HG02852 (cell line): ENCODE results near the gene B3GNT7.
"Not testable (repeated sequence)": the region's sequence is repeated elsewhere in the genome, so short reads cannot be mapped to it uniquely, and the experiment has no call there.

Experiments used
- ATAC-seq: cut with Tn5 transposase; IDR thresholded peaks from one replicate; pipeline ENCODE4 v1.9.1; 2021; ENCODE audit warnings: mild to moderate bottlenecking, moderate library complexity; ENCODE audit not compliant: unreplicated experiment

The B3GNT7 gene, protein sequence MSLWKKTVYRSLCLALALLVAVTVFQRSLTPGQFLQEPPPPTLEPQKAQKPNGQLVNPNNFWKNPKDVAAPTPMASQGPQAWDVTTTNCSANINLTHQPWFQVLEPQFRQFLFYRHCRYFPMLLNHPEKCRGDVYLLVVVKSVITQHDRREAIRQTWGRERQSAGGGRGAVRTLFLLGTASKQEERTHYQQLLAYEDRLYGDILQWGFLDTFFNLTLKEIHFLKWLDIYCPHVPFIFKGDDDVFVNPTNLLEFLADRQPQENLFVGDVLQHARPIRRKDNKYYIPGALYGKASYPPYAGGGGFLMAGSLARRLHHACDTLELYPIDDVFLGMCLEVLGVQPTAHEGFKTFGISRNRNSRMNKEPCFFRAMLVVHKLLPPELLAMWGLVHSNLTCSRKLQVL

DNA sequence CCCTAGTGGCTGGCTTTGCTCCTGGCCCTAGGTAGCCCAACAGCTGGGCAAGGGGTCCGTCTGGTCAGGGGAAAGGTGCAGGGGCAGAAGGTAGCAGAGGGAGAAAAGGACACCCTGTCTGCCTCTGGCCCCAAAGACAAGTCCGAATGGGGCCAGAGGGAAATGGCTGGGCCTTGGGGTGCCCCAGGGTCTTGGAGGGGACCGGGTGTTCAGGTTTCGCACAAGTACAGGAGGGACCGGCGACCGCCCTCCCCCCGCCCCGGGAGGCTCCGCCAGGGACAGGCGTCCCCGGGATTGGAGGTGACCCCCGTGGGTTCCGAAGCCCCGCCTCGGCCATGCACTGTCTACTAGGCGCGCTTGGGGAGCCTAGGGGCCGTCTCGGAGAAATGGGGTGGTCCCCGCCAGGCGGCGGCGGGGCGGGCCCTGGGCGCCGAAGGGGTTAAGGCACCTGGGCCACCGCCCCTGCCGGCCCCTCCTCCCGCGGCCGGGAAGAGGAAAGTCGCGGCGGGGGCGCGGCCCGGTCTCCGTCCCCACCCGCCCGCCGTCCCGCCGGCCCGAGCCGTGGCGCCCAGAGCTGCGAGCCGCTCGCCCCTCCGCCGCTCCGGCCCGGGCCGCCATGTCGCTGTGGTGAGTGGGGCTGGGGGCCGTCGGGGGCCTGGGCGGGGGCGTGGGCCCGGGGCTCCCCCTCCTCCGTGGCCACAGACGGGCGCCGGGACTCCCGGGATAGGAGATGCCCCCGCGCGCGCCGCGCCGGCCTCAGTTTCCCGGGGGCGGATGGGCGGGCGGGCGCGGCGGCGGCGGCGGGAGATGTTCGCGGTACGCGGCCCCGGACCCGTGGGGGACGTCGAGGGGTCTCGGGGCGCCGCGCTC, at the start of gene B3GNT7:
Gene B3GNT7, plus strand, starts transcription at position 523 of the 870 bp plus-strand sequence. Its CDS starts 94 bp downstream, at position 617.
- no peak for ATAC-seq

DNA sequence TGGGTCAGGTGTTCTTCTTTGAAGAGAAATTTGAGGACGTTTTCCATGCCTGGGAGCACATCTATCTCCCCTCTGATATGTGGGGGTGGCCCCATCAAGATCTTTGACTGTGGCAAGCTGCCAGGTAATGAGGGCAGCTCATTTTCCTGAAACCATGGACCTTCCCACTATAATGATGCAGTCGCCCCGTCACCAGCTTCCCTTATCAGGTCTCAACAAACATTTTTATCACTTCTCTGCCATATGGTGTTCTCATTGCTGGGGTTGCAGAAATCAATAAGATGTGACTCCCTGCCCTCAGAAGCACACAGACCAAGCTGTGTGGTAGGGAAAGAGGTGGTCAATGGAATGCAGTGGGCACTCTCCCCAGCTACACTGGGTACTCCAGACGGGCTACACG, 48.4 kb upstream of the B3GNT7 start:
- ATAC-seq, result no peak

DNA sequence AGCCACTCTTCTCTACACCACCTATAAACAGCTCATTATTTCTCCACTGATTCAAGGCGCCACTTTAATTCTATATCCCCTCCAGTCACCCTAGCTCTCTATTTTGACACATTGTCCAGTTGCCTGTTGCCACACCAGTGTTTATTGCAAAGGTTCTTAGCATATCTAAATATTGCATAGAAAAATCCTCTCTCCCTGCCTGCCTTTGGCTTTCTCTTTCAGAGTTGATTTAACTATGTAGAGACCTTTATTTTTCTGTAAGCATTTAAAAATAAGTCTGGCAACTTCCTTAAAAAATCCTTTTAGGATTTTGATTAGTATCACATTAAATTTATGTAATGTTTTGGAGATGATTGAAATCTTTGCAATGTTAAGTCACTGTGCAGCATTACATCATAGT, 47.9 kb upstream of the B3GNT7 start:
- ATAC-seq, result no peak

DNA sequence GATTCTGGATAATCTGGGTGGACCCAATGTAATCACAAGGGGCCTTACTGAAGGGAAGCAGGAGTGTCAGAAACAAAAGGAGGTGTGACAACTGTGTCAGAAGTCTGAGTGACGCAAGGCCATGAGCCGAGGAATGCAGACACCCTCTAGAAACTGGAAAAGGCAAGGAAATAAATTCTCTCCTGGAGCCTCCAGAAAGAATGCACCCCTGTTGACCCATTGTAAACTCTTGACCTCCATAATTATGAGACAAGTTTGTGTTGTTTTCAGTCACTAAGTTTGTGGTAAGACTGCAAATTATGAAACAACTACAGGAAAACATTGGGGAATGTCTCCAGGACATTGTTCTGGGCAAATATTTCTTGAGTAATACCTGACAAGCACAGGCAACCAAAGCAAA, 47.3 kb upstream of the B3GNT7 start:
- no peak for ATAC-seq

DNA sequence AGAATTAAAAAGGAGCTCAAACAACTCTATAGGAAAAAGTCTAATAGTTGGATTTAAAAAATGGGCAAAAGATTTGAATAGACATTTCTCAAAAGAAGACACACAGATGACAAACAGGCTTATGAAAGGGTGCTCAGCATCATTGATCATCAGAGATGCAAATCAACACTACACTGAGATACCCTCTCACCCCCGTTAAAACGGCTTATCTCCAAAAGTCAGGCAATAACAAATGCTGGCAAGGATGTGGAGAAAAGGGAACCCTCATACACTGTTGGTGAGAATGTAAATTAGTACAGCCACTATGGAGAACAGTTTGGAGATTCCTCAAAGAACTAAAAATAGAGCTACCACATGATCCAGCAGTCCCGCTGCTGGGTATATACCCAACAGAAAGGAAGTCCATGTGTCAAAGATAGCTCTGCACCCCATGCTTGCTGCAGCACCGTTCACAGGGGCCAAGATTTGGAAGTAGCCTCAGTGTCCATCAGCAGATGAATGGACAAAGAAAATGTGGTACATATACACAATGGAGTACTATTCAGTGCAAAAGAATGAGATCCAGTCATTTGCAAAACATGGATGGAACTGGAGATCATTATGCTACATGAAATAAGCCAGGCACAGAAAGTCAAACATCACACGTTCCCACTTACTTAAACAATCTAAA, 46.7 kb upstream of the B3GNT7 start:
- no peak for ATAC-seq

DNA sequence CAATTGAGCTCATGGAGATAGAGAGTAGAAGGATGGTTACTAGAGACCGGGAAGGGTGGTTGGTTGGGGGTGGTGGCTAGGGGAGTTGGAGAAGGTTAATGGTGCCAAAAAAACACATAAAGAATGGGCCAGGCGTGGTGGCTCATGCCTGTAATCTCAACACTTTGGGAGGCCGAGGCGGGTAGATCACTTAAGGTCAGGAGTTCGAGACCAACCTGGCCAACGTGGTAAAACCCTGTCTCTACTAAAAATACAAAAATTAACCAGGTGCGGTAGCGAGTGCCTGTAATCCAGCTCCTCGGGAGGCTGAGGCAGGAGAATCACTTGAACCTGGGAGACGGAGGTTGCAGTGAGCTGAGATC, 46.2 kb upstream of the B3GNT7 start:
- ATAC-seq, result not testable (repeated sequence)

DNA sequence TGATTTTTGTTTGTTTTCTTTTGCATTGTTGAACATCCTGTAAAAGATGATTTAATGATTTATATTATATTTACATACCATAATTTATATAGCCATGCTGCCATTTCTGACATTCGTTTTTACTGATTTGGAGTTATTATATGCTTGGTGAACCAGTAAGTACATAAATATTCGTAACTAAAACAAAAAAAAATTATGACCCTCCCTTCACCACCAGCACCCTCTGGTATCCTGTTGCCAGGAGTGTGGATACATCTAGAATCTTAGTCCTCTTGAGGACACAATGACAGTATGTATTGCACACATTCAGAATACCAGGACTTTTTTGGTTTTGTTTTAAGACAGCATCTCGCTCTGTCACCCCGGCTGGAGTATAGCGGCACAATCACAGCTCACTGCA, 43.9 kb upstream of the B3GNT7 start:
- no peak for ATAC-seq

DNA sequence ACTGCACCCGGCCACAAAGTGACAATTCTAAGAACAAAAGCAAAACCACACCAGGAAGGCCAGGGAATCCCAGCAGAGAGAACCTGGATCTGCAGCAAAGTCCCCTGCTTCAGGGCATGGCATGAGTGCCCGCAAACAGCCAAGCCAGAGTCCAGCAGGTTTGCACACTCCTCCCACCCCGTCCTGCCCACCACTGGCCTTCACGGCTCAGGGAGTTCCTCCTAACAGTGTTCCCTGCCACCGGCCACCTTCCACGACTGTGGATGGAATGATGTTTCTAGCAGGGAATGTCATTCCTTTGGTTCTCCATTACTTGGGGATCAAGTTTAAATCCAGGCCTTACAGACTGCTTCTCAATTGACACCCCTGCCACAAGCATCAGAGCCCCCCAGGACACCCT, 42.0 kb upstream of the B3GNT7 start:
- ATAC-seq, result no peak

DNA sequence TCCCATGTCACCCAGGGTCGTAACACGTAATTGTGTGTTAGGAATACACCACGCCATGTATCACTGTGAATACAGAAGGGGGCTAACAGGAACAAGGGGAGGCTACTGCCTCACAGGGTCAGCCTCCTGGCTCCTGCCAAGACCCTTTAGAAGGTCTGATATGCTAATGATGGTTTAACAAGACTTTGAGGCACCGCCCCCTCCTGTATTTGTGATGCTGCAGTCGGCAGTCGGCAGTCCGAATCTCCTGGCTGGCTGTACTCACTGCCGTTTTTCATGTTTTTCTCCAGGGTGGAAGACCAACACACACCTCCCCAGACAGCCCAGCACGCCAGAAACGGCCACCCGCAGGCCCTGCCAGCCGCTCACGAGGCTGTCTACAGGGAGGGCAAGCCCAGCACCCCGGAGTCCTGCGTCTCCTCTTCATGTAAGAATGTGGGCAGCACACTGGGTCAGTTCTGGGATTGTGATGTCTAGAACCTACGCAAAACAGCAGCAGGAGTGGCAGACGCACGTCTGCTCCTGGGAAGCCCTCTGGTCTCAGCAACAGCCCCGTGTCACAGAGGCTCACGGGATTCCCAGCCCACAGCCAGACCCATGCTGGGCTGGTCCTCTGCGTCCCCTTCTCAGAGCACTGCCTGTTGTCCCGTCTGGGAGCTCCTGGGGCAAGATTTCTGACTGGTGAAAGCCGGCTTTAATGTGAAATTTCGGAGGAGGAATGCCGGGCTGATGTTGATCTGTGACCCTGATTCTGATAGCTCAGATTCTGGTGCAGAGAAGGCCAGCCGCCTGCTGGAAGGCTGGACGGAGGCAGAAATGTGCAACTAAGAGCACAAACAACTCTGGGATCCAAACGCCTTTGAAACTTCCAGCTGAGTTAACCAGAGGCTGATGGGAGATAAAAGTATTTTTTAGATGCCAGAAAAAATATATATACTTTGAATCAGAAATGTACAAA, 39.7 kb upstream of the B3GNT7 start:
- ATAC-seq, result no peak

DNA sequence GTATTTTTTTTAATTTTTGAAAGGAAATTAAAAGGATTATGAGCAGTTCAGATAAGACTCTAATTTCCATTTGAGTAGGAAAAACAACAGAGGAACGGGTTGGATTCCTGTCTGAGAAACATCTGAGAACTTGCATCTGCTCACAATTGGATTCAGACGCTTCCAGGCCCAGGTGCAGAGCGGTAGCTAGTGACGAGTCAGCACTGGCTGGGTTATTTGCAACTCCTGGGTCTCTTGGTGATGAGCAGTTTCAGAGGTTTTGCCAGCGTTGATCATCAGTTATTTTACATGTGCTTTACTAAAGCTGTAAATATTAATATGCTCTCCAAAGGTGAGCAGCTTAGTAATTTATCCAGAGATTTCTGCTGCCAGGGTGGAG, 39.1 kb upstream of the B3GNT7 start:
- no peak for ATAC-seq

DNA sequence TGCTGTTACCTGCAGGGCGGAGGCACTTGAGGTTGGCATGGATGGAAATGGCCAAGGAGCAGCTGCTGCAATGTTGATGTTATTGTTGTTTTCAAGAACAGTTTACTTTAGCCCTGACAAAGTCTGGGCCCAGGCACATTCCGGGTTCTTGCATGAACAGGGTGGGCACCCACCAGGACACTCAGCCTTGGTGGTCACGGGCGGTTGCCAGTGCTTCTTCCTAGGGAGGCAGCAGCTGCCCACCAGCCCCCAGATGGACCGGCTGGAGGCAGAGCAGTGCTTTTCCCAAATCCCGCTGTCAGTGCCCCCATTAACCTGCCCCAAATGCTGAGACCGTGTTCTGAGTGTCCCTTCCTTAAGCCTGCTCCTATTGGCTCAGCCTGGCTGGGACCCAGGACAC, 38.5 kb upstream of the B3GNT7 start:
- ATAC-seq, result no peak

DNA sequence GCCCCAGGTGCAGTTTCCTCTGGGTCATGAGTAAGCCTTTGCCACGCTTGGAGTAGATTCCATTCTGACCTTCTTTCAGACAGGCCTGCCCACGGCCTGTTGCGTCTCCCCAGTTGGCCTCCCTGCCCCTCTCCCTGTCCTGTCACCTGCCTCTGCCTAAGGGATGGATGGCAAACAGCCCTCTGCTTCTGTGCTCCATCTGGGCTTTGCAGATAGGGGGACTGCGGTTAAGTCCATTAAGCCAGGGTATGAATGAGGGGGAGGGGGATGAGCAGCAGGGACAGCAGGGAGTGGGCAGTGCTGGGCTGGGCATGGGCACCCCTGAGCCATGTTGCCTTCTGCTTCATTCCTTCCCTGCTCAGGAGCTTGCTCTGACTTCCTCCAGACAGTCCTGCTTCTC, 37.6 kb upstream of the B3GNT7 start:
- no peak for ATAC-seq

DNA sequence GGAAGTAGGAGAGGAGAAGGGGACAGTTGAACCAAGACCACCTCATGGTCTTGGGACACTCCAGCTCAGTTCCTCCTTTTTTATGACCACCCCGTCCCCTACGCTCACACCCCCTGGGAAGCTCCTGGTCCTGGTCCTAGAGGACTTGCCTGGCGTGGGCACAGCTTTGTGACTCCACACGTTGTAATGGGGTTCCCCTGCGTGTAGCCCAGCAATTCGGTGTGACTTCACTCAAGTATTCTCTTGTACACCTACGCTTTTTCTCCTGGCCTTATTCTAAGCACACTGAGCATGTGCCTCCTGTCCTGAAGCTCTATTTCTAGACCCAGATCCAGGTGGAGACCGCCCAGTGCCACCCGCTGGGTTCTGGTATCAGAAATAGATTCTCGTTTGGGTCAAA, 36.1 kb upstream of the B3GNT7 start:
- ATAC-seq, result no peak

DNA sequence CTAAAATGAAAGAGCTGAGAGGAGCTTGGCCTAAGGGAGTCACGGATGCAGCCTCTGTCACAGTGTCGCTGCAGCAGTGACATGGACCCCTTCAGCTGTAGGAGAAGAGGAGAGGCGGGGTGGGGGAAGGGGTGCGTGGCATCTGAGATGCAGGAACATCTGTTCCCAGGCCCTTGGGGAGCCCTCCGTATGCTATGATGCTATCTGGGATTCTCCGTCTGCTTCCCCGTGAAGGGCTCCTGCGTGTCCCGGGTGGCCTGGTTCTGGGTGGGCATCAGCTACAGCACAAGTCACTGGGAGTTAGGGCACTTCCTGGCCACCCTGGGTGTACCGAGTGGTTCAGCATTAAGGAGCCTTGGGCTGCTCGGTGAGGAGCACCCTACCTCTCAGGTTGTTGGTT, 35.6 kb upstream of the B3GNT7 start:
- no peak for ATAC-seq

DNA sequence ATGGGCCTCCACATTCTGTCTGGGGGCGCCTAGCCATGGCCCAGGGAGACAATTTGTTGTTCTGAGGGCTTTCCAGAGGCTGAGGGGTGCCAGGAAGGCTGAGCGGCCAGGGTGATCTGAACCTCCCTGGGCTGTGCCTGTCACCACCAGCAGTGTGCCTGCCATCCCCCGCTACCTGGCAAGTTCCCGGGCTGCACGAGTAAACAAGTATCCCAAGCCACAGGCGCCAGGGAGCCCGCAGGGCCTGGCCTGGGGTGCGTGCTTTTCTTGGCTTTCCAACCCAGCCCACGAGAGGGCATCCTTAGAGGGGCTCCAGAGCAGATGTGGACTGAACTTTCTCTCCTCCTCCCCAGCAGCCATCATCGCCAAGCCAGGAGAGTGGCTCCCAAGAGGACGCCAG, 35.1 kb upstream of the B3GNT7 start:
- no peak for ATAC-seq

DNA sequence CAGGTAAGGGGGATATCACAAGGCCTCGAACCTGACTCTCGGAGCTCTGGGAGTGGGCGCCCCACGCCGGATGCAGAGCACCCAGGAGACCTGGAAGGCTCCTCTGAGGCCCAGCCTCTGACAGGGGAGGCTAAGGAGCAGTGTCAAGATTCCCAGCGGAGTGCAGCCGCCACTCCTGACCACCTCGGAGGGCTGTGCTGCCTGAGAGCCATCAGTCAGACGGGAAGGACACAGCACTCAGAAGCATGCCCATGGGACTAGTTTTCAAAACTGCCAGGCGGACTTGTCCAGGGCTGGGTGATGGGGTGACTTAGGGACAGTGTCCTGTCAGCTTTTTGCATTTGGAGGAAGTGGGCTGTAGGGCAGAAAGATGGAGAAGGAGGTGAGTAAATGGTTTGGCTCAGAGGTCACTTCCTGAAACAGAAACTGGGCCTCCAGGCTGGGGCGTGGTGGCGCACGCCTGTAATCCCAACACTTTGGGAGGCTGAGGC, 34.6 kb upstream of the B3GNT7 start:
- no peak for ATAC-seq

DNA sequence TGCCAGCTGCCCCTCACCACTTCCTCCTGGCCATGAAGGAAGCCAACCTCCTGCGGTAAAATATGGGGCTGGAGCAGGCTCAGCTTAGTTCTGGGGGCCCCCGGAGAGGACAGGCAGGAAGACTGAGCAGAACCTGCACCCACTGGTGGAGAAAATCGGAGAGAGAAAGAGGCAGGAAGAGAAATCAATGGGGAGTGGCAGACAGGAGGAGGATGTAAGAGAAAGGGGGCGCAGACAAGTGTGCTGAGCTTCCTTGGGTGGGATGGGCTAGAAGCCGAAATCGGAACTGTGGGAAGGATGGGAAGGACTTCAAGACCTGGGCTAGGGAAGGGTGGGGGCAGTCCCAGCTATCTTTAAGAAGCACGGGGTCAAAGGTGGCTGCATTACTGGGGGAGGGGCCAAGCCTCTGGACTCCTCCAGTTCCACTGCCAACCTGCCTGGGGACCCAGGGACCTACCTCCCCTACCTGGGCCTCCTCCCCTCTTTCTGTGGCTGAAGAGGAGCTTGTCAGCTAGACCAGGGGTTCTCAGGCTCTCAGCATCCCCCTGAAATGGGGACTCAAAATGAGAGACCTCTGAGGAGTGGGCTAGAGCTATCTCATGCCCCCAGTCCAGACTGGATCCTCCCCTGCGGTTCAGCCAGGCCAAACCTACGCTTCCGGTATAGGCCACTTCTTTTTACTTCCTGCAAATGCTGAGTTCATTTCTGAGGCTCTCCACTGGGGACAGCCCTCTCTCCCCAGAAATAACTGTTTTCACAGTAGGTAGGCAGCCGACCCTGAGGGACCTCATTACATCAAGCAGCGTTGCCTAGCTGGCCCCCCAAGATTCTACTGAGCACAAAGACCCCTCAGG, 33.6 kb upstream of the B3GNT7 start:
- peak; percentile 90 for ATAC-seq

DNA sequence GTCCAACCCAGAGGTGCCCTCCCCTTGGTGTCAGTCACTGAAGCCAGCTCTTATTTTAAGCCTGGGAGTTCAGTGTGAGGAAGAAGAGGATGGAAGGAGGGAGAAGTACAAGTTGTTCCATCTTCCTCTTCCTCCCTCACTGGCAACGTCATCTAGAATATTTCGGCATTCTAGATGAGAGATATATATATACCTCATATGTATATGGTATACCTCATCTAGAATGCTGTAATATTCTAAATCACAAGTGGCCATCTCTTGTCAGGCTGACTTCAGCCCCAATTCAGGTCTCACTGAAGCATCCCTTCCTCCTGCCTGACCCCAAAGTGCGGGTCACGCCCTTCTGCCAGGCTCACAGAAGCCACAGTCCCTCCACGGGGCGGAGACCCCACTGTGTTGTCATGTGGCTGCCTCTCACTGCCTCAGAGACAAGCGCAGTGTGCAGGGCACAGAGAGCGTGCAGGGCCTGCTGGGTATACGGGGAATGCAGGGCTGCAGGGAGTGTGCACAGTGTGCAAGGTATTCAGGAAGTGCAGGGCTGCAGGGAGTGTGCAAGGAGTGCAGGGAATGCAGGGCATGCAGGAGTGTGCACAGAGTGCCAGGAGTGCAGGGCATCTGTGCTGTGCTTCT, 32.8 kb upstream of the B3GNT7 start:
- ATAC-seq, result no peak

DNA sequence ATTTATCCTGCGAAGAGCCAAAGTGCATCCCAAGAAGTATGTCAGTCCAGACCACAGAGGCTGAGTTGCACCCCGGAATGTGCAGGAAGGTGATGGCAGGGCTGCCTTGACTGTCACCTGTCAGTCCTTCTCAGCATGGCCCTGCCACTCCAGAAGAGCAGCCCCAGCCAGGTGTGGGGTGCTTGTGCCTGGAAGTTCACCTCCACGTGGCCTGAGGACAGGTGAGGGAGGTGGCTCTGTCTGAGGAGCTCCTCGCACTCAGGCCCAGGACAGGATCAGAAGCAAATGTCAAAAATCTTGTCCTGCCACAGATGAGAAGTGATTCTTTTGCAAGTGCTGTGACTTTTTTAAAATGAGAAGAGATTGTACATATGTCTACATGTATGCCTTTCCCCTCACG, 31.4 kb upstream of the B3GNT7 start:
- no peak for ATAC-seq
